EL (cell line): ENCODE measurements around the gene FER.
A peak's percentile ranks its signal among the peaks of the same experiment; 100 is the strongest.
"Not testable (repeated sequence)": the region's sequence is repeated elsewhere in the genome, so short reads cannot be mapped to it uniquely, and the experiment has no call there.

Source experiments
- DNase-seq: peaks from one replicate; pipeline ENCODE4 v3.0.0-alpha.2; 2016

The FER gene

GRCh38 chr5:109052216-109052615 lies 304.5 kb downstream of the FER start:
- DNase-seq: not testable (repeated sequence)

DNA sequence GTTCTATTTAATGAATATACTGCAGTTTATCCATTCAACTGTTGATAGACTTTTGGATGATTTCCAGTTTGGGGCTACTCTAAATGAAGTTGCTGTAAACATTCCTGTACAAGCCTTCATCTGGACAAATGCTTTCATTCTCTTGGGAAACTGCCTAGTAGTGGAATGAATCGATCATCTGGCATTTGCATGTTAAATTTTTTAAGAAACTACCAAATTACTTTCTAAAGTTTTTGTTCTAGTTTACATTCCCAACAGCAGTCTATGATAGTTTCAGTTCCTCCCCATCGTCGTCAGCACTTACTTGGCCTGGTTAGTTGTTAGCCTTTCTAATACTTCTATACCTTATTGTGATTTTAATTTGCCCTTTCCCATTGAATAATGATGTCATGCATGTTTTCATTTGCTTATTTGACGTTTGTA lies 306.3 kb downstream of the FER start:
- peak; percentile 35 for DNase-seq

- no peak for DNase-seq
These were observed 312.8 kb downstream of the FER start for GRCh38 chr5:109060378-109061025.

DNA sequence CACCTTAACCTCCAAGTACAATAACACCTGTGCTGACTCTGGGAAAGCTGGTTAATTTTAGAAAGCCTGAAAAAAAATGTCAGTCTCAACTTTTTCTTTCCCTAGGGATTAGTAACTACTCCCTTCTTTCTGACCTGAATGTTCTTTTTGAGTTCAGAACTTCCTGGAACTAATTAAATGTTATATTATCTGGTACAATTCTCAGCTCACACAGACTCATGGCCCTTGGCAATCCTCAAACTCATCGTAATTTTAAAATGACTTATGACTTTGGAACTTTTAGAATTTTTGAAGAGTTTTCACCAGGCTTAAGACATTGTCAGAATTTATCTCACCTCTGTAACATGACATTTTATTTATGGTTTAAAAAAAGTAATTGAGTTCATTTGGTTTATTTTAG lies 315.0 kb downstream of the FER start:
- DNase-seq: peak; percentile 25

DNA sequence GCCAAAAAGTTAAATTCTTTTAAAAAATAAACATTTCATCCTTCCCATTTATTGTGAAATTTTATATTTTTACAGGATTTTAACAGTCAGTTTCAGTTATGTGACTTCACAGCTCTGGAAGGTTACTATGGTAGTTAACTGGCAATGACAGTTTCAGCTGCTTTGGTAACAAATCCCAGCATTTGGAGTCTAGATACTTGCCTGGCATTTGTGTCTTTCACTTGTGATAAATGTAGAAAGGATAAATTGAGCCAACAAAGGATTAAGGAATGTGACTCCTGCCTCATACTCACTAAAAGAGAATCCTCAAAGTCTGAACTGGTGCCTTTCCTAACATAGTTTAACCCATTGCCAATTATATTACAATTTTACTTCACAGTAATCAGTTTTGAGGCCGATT lies 315.5 kb downstream of the FER start:
- DNase-seq: peak; percentile 19

DNA sequence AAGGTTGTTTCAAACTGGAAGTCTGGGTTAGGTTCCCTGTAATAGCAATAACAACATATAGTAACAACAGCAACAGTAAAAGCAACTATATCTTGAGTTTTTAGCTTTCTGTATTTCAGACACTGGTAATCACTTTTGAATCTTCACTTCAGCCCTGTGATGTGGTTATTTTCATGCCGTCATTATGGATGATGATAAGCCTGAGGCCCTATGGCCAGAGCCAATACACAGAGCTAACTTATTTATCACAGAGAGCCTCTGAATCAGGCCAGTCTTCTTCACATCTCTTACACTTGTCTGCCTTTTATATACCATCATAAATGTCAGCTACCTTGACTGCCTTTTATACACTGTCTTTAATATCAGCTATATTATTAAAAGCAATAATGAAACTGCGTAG lies 329.0 kb downstream of the FER start:
- no peak for DNase-seq

DNA sequence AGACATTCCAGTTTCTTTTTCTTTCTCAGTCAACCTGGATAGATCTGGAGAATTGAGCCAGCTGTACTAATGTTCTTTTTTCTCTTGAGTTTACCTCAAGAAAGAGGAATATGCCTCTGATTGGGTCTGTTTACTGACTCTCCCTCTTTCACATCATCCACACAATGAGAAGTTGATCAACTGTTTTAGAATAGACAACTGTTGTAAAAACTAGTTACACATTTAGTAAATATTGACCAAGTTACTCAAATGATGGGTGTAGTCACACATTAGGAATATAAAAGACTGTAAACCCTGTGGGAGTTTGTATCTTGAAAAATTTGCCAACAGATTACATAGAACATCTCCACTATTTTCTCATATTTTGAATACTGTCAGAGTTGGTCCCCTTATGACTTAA lies 330.8 kb downstream of the FER start:
- no peak for DNase-seq

- no peak for DNase-seq
These were observed 332.8 kb downstream of the FER start for GRCh38 chr5:109080481-109080880.

DNA sequence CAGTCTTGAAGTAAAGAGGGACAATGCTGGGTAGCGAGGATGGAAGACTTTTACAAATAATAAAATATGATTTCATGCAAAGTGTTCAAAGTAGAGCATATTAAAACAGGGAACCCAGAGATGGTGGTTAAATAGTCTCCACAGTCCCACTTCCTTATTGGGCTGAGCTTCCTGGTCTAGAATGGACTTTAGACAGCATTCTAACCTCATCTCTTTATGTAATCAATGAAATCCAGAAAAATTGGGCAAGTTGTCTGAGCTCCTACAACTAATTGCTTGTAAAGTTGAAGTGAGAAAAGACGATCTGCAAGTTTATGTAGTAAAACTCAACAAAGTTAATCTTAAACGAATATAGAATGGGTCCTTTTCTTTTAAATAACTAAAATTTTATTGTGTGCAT lies 333.2 kb downstream of the FER start:
- DNase-seq: no peak

- DNase-seq: no peak
These were observed 336.2 kb downstream of the FER start for GRCh38 chr5:109083937-109084336.

DNA sequence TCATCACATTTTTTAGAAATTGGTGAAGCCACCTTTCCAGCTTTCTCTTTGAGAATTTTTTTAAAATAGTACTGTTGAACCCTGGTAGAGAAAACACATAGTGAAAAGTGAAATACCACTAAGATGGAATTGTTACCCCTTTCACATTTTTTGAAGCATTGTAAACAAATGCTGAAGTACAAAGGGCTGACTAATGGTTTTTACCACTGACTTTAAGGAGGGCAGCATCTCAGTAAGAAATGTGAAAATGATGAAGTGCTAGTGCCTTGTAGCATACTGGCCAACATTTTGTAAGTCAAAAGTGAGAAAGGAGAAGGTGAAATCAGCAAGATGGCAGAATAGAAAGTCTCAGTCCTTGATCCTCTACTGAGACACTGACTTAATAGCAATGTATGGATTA lies 341.5 kb downstream of the FER start:
- DNase-seq: no peak

GRCh38 chr5:109099081-109099480 lies 351.4 kb downstream of the FER start:
- no peak for DNase-seq

DNA sequence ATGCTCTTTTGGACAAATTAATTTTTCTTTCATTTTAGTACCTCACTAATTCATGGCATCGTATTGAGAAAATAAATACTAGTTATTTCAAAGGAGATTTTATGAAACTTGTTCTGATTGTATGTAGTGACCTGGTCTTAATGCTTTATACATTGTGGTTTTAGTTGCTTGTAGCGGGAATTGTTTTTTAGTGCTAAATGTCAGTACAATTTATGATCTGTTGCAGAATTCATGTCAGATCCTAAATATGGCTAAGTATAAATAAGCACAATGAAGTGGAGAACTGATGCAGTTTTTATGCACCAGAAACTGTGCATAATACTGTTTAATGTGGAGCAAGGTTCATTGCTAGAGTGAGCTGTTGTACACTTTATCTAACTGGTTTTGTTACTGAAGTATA lies 353.3 kb downstream of the FER start:
- DNase-seq: peak; percentile 1

- DNase-seq: peak; percentile 2
These were observed 354.5 kb downstream of the FER start for GRCh38 chr5:109102096-109102690.

GRCh38 chr5:109105631-109106267 lies 358.1 kb downstream of the FER start:
- DNase-seq: peak; percentile 84

DNA sequence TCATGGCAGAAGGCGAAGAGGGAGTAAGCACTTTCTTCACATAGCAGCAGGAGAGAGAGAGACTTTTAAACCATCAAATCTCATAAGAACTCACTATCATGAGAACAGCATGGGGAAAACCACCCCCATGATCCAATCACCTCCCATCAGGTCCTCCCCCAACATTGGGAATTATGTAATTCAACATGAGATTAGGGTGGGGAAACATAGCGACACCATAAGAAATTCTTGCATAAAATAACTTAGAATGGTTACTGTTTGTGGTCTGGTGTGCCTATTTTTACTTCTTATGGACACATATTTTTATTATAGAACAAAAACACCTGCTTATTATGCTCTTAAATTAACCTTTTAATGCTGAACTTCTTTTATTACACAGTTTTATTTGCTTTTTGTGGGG lies 364.0 kb downstream of the FER start:
- DNase-seq: no peak

- DNase-seq: no peak
These were observed 365.9 kb downstream of the FER start for GRCh38 chr5:109113608-109114007.

DNA sequence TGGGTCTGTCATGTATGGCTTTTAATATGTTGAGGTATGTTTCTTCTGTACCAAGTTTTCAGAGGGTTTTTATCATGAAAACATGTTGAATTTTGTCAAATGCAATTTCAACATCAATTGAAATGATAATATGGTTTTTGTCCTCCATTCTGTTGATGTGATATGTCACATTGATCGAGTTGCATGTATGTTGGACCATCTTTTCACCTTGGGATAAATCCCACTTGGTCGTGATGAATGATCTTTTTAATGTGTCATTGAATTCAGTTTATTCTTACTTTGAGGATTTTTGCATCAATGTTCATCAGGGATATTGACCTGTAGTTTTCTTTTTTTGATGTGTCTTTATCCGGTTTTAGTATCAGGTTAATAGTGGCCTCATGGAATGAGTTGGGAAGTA lies 373.5 kb downstream of the FER start:
- DNase-seq: no peak

- DNase-seq: no peak
These were observed 378.2 kb downstream of the FER start for GRCh38 chr5:109125755-109126429.

GRCh38 chr5:109126481-109126880 lies 378.8 kb downstream of the FER start:
- DNase-seq: no peak

- DNase-seq: no peak
These were observed 389.2 kb downstream of the FER start for GRCh38 chr5:109136906-109137305.

- no peak for DNase-seq
These were observed 393.8 kb downstream of the FER start for GRCh38 chr5:109141222-109142200.

GRCh38 chr5:109143031-109143430 lies 395.3 kb downstream of the FER start:
- DNase-seq: no peak
